Hepatocyte (in vitro differentiated cells): ENCODE data around the gene APOBEC3F. TPM values are rescaled to one million over a fixed set of nuclear protein-coding genes. Genes with fewer than 3 reads are reported as not detected.

Experiments
- DNase-seq: peaks from one replicate; pipeline ENCODE4 v3.0.0-alpha.2; 2016; ENCODE audit warnings: low spot score
- H2AFZ ChIP-seq: fragments of 200-600 bp; sonication (generic); 2 replicates; pipeline ENCODE4 v1.6.0; 2016; ENCODE audit warnings: antibody characterized with exemption, mild to moderate bottlenecking
- H3K27ac ChIP-seq: fragments of 200-600 bp; sonication (generic); 2 replicates; pipeline ENCODE4 v1.5.1; 2016; ENCODE audit warnings: mild to moderate bottlenecking
- H3K27me3 ChIP-seq: fragments of 200-600 bp; sonication (generic); 2 replicates; pipeline ENCODE4 v1.6.1; 2016
- H3K36me3 ChIP-seq: fragments of 200-600 bp; sonication (generic); replicated peaks from 2 replicates; pipeline ENCODE4 v1.5.1; 2016; ENCODE audit warnings: low read depth; ENCODE audit not compliant: insufficient read depth
- H3K4me1 ChIP-seq: fragments of 200-600 bp; sonication (generic); 2 replicates; pipeline ENCODE4 v1.5.1; 2016; ENCODE audit warnings: mild to moderate bottlenecking, moderate library complexity; ENCODE audit not compliant: insufficient read depth
- H3K4me2 ChIP-seq: fragments of 200-600 bp; sonication (generic); 2 replicates; pipeline ENCODE4 v1.6.0; 2016
- H3K4me3 ChIP-seq: fragments of 200-600 bp; sonication (generic); 2 replicates; pipeline ENCODE4 v1.5.1; 2016; ENCODE audit warnings: mild to moderate bottlenecking
- H3K79me2 ChIP-seq: fragments of 200-600 bp; sonication (generic); 2 replicates; pipeline ENCODE4 v1.6.0; 2017; ENCODE audit warnings: mild to moderate bottlenecking
- H3K9me2 ChIP-seq: fragments of 200-600 bp; sonication (generic); replicated peaks from 2 replicates; pipeline ENCODE4 v1.6.0; 2017; ENCODE audit warnings: mild to moderate bottlenecking; ENCODE audit not compliant: insufficient read depth
- H3K9me3 ChIP-seq: fragments of 200-600 bp; sonication (generic); 2 replicates; pipeline ENCODE4 v1.5.1; 2016; ENCODE audit warnings: low read depth, mild to moderate bottlenecking
- H4K20me1 ChIP-seq: fragments of 200-600 bp; sonication (generic); 2 replicates; pipeline ENCODE4 v1.6.0; 2016; ENCODE audit warnings: mild to moderate bottlenecking; ENCODE audit not compliant: insufficient read depth, poor library complexity, severe bottlenecking
- CTCF ChIP-seq: fragments of 200-600 bp; sonication (generic); IDR thresholded peaks from 2 replicates; pipeline ENCODE4 v1.5.1; 2016; ENCODE audit warnings: antibody characterized with exemption, mild to moderate bottlenecking; ENCODE audit not compliant: poor library complexity
- EZH2 ChIP-seq: fragments of 200-600 bp; sonication (generic); IDR thresholded peaks from 2 replicates; pipeline ENCODE4 v1.6.1; 2016; ENCODE audit warnings: antibody characterized with exemption, mild to moderate bottlenecking, borderline replicate concordance
- EZH2phosphoT487 ChIP-seq: fragments of 200-600 bp; sonication (generic); IDR thresholded peaks from one replicate; pipeline ENCODE4 v1.6.1; 2018; ENCODE audit warnings: antibody characterized with exemption, mild to moderate bottlenecking, low read depth, moderate library complexity; ENCODE audit not compliant: unreplicated experiment, severe bottlenecking
- WGBS: methylation state at CpG from one replicate; pipeline ENCODE4 v1.1.6; 2016; ENCODE audit warnings: low lambda C conversion rate; ENCODE audit errors: missing lambda C conversion rate; 5-methylcytosine and 5-hydroxymethylcytosine counted together
- polyA plus RNA-seq: library from polyadenylated mRNA; unstranded; fragments of >200 nt; fragmentation: Nextera tagmentation; extraction: Ambion mirVana; gene quantifications from 2 replicates; pipeline ENCODE4 v1.2.1, GENCODE V29; 2016
- small RNA-seq: library from RNA; depleted of rRNA; stranded (forward); fragments of <200 nt; gene quantifications from one replicate; pipeline ENCODE3, GENCODE V24; 2014
- total RNA-seq: library from RNA; depleted of rRNA; stranded (reverse); fragments of >200 nt; gene quantifications from 2 replicates; pipeline ENCODE4 v1.2.3, GENCODE V29; 2014

The APOBEC3F gene
- total and polyA plus RNA-seq, 2 experiments from 2014 or later, result 1.2 to 8.8 TPM

GRCh38 chr22:39098576-39098975 is 57.9 kb downstream of the APOBEC3F start:
- Histone ChIP-seq H3K9me2 (no peaks in the 10 kb centered on the region), H4K20me1 (no peaks in the 10 kb centered on the region), H3K27ac (no peak overlapping the region), H3K4me1 (no peaks in the 10 kb centered on the region), H3K79me2 (no peaks in the 10 kb centered on the region), H3K27me3 (no peaks in the 10 kb centered on the region), H2AFZ (no peak overlapping the region), H3K4me2 (no peak overlapping the region), H3K4me3 (no peak overlapping the region), H3K9me3 (no peaks in the 10 kb centered on the region), H3K36me3 (no peaks in the 10 kb centered on the region)
- TF ChIP-seq EZH2 (no peak), CTCF (no peak), EZH2phosphoT487 (no peak)
- WGBS, result 95% methylated on average over 8 of the region's 8 CpGs
- no peak for DNase-seq

- no peak for TF ChIP-seq EZH2phosphoT487
- TF ChIP-seq EZH2, result no peak
- no peak for TF ChIP-seq CTCF
- Histone ChIP-seq H2AFZ (no peak overlapping the region), H3K4me2 (no peak overlapping the region), H3K79me2 (no peaks in the 10 kb centered on the region), H3K9me3 (no peaks in the 10 kb centered on the region), H4K20me1 (no peaks in the 10 kb centered on the region), H3K27me3 (no peaks in the 10 kb centered on the region), H3K4me3 (no peak overlapping the region), H3K9me2 (no peaks in the 10 kb centered on the region), H3K27ac (no peak overlapping the region), H3K4me1 (no peaks in the 10 kb centered on the region), H3K36me3 (no peaks in the 10 kb centered on the region)
- DNase-seq, result no peak
- WGBS, result 86% methylated on average over 10 of the region's 13 CpGs
Observed at GRCh38 chr22:39101226-39101625, 60.6 kb downstream of the APOBEC3F start.

GRCh38 chr22:39103431-39103830 is 62.8 kb downstream of the APOBEC3F start:
- H3K4me2 ChIP-seq, result no peak overlapping the region
- H4K20me1 ChIP-seq, result no peaks in the 10 kb centered on the region
- H3K36me3 ChIP-seq, result no peaks in the 10 kb centered on the region
- H3K4me1 ChIP-seq, result no peaks in the 10 kb centered on the region
- TF ChIP-seq EZH2, result no peak
- no peak for TF ChIP-seq CTCF
- TF ChIP-seq EZH2phosphoT487, result no peak
- no peak for DNase-seq
- H3K9me3 ChIP-seq, result no peaks in the 10 kb centered on the region
- H3K27ac ChIP-seq, result no peak overlapping the region
- H3K9me2 ChIP-seq, result no peaks in the 10 kb centered on the region
- no peaks in the 10 kb centered on the region for H3K79me2 ChIP-seq
- no peak overlapping the region for H2AFZ ChIP-seq
- H3K4me3 ChIP-seq, result no peak overlapping the region
- no peaks in the 10 kb centered on the region for H3K27me3 ChIP-seq
- 73% methylated on average over 2 of the region's 2 CpGs for WGBS

Small RNA genes within 50 kb of the gene (small RNA-seq; reads per million reads assigned to genes)
- not detected for gene AL022318.2

Other genes with a start within 250 kb of the APOBEC3F start
- gene DNAL4, start 246.7 kb upstream of the APOBEC3F start, total RNA-seq, result 11.9 and 15.5 TPM in 2 replicates
- gene DNAL4, start 246.7 kb upstream of the APOBEC3F start, polyA plus RNA-seq, result 19.3 and 21.5 TPM in 2 replicates
- gene NPTXR, start 196.8 kb upstream of the APOBEC3F start, total RNA-seq, result 3.1 and 3.8 TPM in 2 replicates
- gene NPTXR, start 196.8 kb upstream of the APOBEC3F start, polyA plus RNA-seq, result 3.3 TPM in 2 replicates
- 30.7 and 42.9 TPM in 2 replicates for gene CBX6, start 168.6 kb upstream of the APOBEC3F start, total RNA-seq
- gene CBX6, start 168.6 kb upstream of the APOBEC3F start, polyA plus RNA-seq, result 40.6 and 45.4 TPM in 2 replicates
- gene APOBEC3A, start 83.3 kb upstream of the APOBEC3F start, total RNA-seq, result not detected in 2 replicates
- not detected in 2 replicates for gene APOBEC3A, start 83.3 kb upstream of the APOBEC3F start, polyA plus RNA-seq
- gene APOBEC3B, start 58.5 kb upstream of the APOBEC3F start, total RNA-seq, result 2.2 TPM in 2 replicates
- 10.5 and 11.0 TPM in 2 replicates for gene APOBEC3B, start 58.5 kb upstream of the APOBEC3F start, polyA plus RNA-seq
- 7.4 and 8.0 TPM in 2 replicates for gene APOBEC3C, start 26.6 kb upstream of the APOBEC3F start, total RNA-seq
- gene APOBEC3C, start 26.6 kb upstream of the APOBEC3F start, polyA plus RNA-seq, result 36.8 and 56.7 TPM in 2 replicates
- 1.4 and 1.5 TPM in 2 replicates for gene APOBEC3D, start 19.7 kb upstream of the APOBEC3F start, total RNA-seq
- 1.4 and 1.5 TPM in 2 replicates for gene APOBEC3D, start 19.7 kb upstream of the APOBEC3F start, polyA plus RNA-seq
- gene APOBEC3G, start 36.4 kb downstream of the APOBEC3F start, total RNA-seq, result 4.6 and 4.8 TPM in 2 replicates
- gene APOBEC3G, start 36.4 kb downstream of the APOBEC3F start, polyA plus RNA-seq, result 1.2 and 1.3 TPM in 2 replicates
- gene APOBEC3H, start 56.4 kb downstream of the APOBEC3F start, total RNA-seq, result not detected in 2 replicates
- not detected in 2 replicates for gene APOBEC3H, start 56.4 kb downstream of the APOBEC3F start, polyA plus RNA-seq
- gene CBX7, start 111.8 kb downstream of the APOBEC3F start, total RNA-seq, result 3.2 and 9.6 TPM in 2 replicates
- gene CBX7, start 111.8 kb downstream of the APOBEC3F start, polyA plus RNA-seq, result 4.2 and 9.5 TPM in 2 replicates
- 3.9 and 4.3 TPM in 2 replicates for gene PDGFB, start 204.1 kb downstream of the APOBEC3F start, total RNA-seq
- gene PDGFB, start 204.1 kb downstream of the APOBEC3F start, polyA plus RNA-seq, result 2.5 and 4.1 TPM in 2 replicates